Measurements from ENCODE around the gene CTU2. TPM values are rescaled to one million over a fixed set of nuclear protein-coding genes. Genes with fewer than 3 reads are reported as not detected.

CTU2 gene
- total RNA-seq, 2 experiments from 2014 or later: 46.1 to 48.1 TPM

DNA sequence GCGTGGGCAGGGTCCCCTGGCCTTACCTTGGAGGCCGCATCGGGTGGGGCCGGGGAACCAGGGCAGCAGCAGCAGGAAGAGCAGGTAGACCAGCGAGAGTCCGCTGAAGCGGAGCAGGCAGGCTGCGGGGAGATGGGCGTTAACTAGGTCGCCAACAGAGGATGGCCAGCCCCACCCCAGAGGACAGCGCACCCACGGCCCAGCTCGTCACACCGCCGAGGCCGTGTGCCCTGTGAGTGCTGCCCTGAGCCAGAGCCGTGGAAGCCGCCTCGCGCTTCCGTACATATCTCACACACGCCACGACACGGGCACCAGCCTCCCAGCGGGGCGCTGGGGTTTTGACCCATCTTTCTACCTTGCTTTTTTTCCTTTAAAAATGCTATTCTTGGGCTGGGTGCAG is 43.1 kb downstream of the CTU2 start:
- no peak for DNase-seq
- Mint-ChIP-seq H3K9me3 (no peaks in the 10 kb centered on the region), H3K27ac (no peak overlapping the region), H3K4me1 (ENCODE audit: low read depth) (peaks cover 22% of the 10 kb centered on the region), H3K27me3 (ENCODE audit: low read depth) (no peaks in the 10 kb centered on the region), H3K4me3 (no peak overlapping the region), H3K36me3 (ENCODE audit: low read depth) (no peaks in the 10 kb centered on the region)
- intact Hi-C loops (cut with micrococcal nuclease): no loop called here
- CTCF ChIA-PET: no interaction called here

DNA sequence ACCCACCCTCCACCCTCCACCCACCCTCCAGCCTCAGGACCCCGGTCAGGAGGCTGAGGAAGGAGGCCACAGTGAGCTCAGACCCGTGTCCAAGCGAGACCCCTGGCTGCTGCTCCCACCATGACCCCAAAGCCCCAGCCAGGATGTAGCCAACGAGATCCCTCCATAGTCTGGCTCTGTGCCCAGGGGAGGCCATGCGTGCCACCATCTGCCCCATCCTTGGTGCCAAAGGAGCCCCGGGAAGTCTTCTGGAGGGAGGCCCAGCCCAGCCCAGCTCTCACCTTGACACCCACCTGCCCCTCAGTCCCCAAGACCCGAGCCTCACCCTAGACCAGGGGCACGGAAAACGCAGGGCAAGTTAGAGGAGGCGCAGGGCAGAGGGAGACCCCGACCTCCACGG is 44.6 kb downstream of the CTU2 start:
- CTCF ChIA-PET: interaction anchor here (1.0 kb wide), 1 partner anchor 13 kb away, joined by 4 read pairs; no protein-coding TSS in a partner anchor
- no peak overlapping the region for H3K27ac Mint-ChIP-seq
- no peaks in the 10 kb centered on the region for H3K36me3 Mint-ChIP-seq (ENCODE audit: low read depth)

DNA sequence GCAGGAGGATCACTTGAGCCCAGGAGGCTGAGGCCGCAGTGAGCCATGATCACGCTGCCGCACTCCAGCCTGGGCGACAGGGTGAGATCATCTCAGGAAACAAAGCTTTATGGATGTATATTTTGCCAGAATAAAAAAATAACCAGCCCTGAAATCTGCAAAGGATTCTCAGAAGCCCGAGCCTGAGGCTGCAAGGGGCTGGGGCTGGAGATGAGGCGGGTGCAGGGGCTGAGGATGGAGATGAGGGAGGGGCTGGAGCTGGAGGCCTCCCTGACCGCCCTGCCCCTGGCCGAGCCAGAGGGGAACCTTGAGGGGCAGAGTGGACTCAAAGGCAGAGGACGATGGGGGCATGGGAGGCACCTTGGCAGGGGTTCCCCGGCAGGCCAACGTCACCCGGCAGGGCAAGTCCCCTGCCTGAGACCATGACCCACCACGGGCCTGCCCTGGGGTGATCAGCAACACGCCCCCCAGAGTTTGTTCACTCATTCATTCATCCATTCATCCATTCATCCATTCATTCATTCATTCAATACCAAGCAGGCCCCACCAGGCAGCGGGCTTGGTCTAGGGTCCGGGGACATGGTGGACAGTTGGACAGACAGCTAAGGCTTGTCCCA is 46.2 kb downstream of the CTU2 start:
- CTCF ChIA-PET: interaction anchor here (1.3 kb wide), 1 partner anchor 15 kb away, joined by 4 read pairs; no protein-coding TSS in a partner anchor
- H3K36me3 Mint-ChIP-seq (ENCODE audit: low read depth): no peaks in the 10 kb centered on the region
- intact Hi-C loops (cut with micrococcal nuclease): no loop called here
- DNase-seq: no peak
- H3K4me1 Mint-ChIP-seq (ENCODE audit: low read depth): peaks cover 2% of the 10 kb centered on the region
- H3K27me3 Mint-ChIP-seq (ENCODE audit: low read depth): no peaks in the 10 kb centered on the region
- H3K9me3 Mint-ChIP-seq: no peaks in the 10 kb centered on the region
- H3K27ac Mint-ChIP-seq: no peak overlapping the region
- no peak overlapping the region for H3K4me3 Mint-ChIP-seq

More for the DNA sequence above, 44.6 kb downstream of the CTU2 start:
- H3K27me3 Mint-ChIP-seq (ENCODE audit: low read depth): no peaks in the 10 kb centered on the region
- intact Hi-C loops (cut with micrococcal nuclease): no loop called here
- no peaks in the 10 kb centered on the region for H3K9me3 Mint-ChIP-seq
- peaks cover 13% of the 10 kb centered on the region for H3K4me1 Mint-ChIP-seq (ENCODE audit: low read depth)
- H3K4me3 Mint-ChIP-seq: no peak overlapping the region
- no peak for DNase-seq

DNA sequence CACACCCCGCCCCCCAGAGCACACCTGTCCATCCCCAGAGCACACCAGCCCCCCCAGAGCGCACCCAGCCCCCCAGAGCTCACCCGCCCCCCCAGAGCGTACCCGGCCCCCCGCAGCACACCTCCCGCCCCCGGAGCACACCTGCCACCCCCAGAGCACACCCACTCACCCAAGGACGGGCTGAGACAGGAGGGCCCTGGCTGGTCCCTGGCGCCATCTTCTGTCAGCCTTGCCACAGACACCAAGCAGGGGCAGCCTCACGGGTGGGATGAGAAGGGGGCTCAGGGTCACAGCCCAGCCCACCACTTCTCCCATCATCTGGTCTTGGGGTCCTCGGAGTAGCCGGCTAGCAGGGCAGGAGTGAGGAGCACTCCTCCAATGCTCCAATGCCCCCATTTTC is 46.9 kb downstream of the CTU2 start:
- no peak overlapping the region for H3K27ac Mint-ChIP-seq
- H3K36me3 Mint-ChIP-seq (ENCODE audit: low read depth): no peaks in the 10 kb centered on the region
- H3K4me3 Mint-ChIP-seq: no peak overlapping the region
- intact Hi-C loops (cut with micrococcal nuclease): no loop called here
- H3K4me1 Mint-ChIP-seq (ENCODE audit: low read depth): peaks cover 2% of the 10 kb centered on the region
- H3K27me3 Mint-ChIP-seq (ENCODE audit: low read depth): no peaks in the 10 kb centered on the region
- DNase-seq: no peak
- CTCF ChIA-PET: interaction anchor here (2.3 kb wide), 1 partner anchor 16 kb away, joined by 5 read pairs; no protein-coding TSS in a partner anchor
- H3K9me3 Mint-ChIP-seq: no peaks in the 10 kb centered on the region

DNA sequence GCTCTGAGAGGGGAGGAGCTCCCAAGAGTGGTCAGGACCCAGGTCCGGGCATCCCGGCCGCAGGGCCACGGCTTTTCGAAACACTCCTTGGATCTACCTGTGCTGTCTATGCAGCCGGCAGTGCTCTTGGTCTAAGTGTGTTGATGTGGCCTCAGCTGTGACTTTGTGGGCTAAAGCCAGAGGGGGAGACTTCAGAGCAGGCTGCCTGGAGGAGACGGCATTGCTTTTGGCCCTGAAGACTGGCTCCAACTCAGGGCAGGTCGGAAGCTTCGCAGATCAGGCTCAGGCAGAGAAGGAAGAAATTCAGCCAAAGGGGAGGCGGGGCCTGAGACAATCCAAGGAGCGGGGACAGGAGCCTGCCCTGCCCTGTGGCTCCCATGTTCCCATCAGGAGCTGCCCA is 47.3 kb downstream of the CTU2 start:
- CTCF ChIA-PET: interaction anchor here (0.6 to 2.3 kb wide), 3 partner anchors 8 to 22 kb away, joined by 3 to 7 read pairs (median 5); no protein-coding TSS in a partner anchor
- H3K36me3 Mint-ChIP-seq (ENCODE audit: low read depth): no peaks in the 10 kb centered on the region
- no peak overlapping the region for H3K4me3 Mint-ChIP-seq
- intact Hi-C loops (cut with micrococcal nuclease): no loop called here
- H3K27ac Mint-ChIP-seq: no peak overlapping the region
- no peak for DNase-seq
- H3K4me1 Mint-ChIP-seq (ENCODE audit: low read depth): peaks cover 3% of the 10 kb centered on the region
- H3K9me3 Mint-ChIP-seq: no peaks in the 10 kb centered on the region
- no peaks in the 10 kb centered on the region for H3K27me3 Mint-ChIP-seq (ENCODE audit: low read depth)

DNA sequence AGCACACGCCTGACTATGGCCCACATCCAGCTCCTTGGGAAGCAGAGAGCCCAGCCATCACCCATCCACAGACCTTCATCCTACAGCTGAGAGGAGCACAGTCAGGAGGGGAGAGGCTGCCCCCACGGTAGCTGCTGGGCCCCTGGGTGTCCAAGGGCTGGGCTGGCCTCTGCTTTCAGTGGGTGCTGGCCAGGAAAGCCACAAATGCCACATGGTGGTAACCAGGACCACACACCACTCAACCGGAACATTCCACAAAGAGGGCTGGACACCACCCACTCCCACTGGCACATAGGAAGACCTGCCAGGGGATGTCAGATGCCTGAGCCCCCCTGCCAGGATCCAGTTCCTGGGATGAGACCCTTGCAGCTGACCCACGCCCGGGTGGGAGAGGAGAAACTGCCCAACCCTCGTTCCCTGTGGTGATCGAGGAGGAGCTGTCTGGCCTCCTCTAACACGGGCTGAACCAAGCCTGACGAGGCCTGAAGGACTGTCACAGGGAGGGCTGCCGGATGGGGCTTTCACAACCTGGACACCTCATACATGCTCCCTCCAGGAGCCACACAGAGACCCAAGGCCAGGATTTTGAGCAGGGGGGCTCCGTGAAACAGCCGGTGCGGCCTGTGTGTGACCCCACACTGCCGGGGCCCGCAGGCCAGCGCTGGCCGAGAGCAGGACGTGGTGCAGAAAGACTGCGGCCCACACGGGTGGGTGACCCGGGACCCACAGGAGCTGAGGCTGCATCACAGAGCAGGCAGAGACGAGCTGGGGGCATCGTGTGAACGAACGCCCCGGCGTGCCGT is 48.0 kb downstream of the CTU2 start:
- Mint-ChIP-seq H3K4me1 (ENCODE audit: low read depth) (peaks cover 6% of the 10 kb centered on the region), H3K27ac (no peak overlapping the region), H3K27me3 (ENCODE audit: low read depth) (no peaks in the 10 kb centered on the region), H3K9me3 (no peaks in the 10 kb centered on the region), H3K4me3 (no peak overlapping the region), H3K36me3 (ENCODE audit: low read depth) (no peaks in the 10 kb centered on the region)
- CTCF ChIA-PET: interaction anchor here (0.6 to 2.3 kb wide), 3 partner anchors 9 to 22 kb away, joined by 3 to 7 read pairs (median 5); no protein-coding TSS in a partner anchor
- no peak for DNase-seq
- intact Hi-C loops (cut with micrococcal nuclease): no loop called here

DNA sequence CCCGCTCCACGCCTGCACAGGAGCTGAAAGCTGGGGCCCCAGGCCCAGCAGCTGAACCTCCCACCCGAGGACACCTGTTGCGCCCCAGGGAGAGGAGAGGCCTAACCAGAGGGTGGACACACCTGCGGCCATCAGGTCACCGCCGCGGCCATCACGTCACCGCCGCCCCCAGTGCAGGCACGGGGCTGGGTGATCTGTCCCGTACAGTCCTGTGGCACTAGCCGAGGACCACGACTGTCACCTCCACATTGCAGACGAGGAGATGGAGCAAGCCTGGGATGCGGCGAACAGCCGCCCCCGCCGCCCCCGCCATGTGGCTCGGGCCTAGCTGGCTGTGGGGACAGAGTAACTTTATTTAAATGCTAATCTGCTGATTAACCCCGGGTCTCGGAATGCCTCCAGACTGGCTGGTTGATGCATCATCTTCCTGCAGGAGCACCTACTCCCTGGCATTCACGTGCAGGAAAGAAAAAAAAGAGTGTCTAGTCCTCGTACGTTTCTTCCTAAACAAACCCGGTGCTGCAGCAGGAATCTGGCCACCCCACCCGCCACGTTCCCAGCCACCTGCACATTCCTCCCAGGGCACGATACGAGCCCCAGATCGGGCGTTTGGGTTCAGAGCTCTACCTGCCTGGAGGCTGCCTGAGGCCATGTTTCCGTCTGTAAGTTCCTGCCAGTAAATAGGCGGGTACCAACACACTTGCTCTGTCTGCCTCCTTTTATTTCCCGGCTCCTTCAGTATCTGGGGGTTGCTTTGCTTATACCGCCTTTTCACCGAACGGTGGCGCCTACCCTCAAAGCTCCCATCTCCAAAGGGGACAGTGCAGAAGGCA is 48.8 kb downstream of the CTU2 start:
- CTCF ChIA-PET: interaction anchor here (0.8 to 2.3 kb wide), 3 partner anchors 10 to 25 kb away, joined by 3 to 7 read pairs (median 5); no protein-coding TSS in a partner anchor
- Mint-ChIP-seq H3K4me3 (no peak overlapping the region), H3K9me3 (no peaks in the 10 kb centered on the region), H3K4me1 (ENCODE audit: low read depth) (peaks cover 9% of the 10 kb centered on the region), H3K27me3 (ENCODE audit: low read depth) (no peaks in the 10 kb centered on the region), H3K27ac (no peak overlapping the region), H3K36me3 (ENCODE audit: low read depth) (no peaks in the 10 kb centered on the region)
- DNase-seq: no peak
- intact Hi-C loops (cut with micrococcal nuclease): no loop called here

DNA sequence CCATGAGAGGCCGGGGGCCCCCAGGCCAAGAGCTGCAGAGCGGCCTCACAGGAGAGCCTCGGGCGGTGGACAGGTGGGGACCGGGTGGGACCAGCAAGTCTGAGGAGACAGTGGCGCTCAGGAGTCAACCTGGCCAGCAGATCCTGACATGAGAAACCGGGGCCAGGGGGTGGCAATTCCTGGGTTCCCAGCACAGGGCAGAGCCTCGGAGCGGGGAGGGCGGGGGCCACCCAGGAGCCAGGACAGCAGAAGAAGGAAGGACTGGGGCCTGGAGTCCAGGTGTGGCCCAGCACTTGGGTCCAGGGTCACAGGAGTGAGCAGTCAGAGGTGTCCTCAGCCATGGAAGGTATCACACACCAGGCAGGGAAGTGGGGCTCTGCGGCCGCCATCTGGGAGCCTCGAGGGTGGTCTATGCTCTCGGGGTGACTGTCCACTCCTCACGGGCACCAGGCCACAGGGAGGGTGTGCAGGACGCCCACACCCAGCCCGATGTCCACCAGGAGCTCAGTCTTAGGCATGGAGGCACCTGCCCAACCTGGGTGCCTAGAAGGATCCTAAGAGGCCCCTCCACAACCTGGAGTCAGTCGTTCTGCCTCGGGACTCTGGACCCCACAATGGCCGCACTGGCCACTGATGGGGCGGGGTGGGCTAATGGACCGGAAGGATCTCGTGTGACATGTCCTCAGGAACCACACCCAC is 49.6 kb downstream of the CTU2 start:
- Mint-ChIP-seq H3K36me3 (ENCODE audit: low read depth) (no peaks in the 10 kb centered on the region), H3K27ac (no peak overlapping the region), H3K4me1 (ENCODE audit: low read depth) (peaks cover 11% of the 10 kb centered on the region), H3K9me3 (no peaks in the 10 kb centered on the region), H3K27me3 (ENCODE audit: low read depth) (no peaks in the 10 kb centered on the region), H3K4me3 (no peak overlapping the region)
- intact Hi-C loops (cut with micrococcal nuclease): no loop called here
- DNase-seq: no peak
- CTCF ChIA-PET: interaction anchor here (0.8 to 2.2 kb wide), 3 partner anchors 10 to 24 kb away, joined by 3 to 7 read pairs (median 3); no protein-coding TSS in a partner anchor

DNA sequence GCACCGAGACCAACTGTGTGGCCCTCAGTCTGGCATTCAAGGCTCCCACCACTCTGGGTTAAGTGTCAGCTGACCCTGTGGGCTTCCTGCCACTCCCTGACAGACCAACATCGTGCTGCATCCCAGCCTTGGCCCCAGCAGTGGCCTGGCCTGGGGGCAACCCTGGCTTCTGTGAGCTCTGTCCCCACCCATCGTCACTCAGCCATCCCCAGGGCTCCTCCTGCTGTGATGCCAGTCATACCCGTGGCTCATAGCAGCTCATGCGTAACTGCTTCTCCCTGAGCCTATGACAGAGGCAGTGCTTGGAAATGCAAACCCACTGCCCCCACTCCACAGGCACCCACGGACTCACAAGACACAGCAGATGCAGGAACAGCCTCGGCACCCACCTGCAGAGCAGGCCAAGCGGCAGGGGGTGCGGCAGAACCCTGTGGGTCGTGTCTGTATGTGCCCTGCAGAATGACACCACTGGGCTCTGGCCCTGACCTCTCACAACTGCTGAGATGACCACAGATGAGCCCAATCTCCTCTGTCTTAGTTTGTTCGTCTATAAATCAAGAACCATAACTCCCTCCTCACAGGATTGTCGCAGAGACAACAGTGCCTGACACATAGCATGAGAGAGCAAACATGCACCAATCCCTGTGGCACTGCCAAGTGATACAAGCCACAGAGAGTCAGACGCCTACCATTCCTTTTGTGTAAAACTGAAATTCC is 52.1 kb downstream of the CTU2 start:
- no peak overlapping the region for H3K27ac Mint-ChIP-seq
- H3K36me3 Mint-ChIP-seq (ENCODE audit: low read depth): peaks cover 1% of the 10 kb centered on the region
- H3K9me3 Mint-ChIP-seq: no peaks in the 10 kb centered on the region
- no peak for DNase-seq
- H3K27me3 Mint-ChIP-seq (ENCODE audit: low read depth): no peaks in the 10 kb centered on the region
- H3K4me3 Mint-ChIP-seq: no peak overlapping the region
- intact Hi-C loops (cut with micrococcal nuclease): no loop called here
- peaks cover 11% of the 10 kb centered on the region for H3K4me1 Mint-ChIP-seq (ENCODE audit: low read depth)
- CTCF ChIA-PET: interaction anchor here (0.5 to 1.3 kb wide), 4 partner anchors 14 to 944 kb away, joined by 4 to 6 read pairs (median 5); no protein-coding TSS in a partner anchor

DNA sequence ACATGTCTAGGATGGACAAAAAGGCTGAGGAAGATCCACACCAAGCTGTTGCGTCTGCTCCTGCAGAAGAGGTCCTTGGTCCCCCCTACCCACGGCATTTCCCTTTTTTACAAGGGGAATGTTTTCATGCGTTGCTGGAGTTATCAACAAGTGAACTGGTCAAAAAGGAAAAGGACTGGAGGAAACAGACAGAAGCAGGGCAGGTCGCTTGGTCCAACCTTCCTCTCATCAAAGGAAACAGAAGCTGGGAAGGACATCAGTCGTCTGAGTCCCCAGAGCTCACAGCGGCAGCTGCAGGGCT is 52.6 kb downstream of the CTU2 start:
- Mint-ChIP-seq H3K27me3 (ENCODE audit: low read depth) (no peaks in the 10 kb centered on the region), H3K27ac (no peak overlapping the region), H3K36me3 (ENCODE audit: low read depth) (peaks cover 1% of the 10 kb centered on the region), H3K9me3 (no peaks in the 10 kb centered on the region), H3K4me3 (no peak overlapping the region), H3K4me1 (ENCODE audit: low read depth) (peaks cover 11% of the 10 kb centered on the region)
- CTCF ChIA-PET: interaction anchor here (1.1 to 1.3 kb wide), 3 partner anchors 14 to 38 kb away, joined by 4 to 6 read pairs (median 4); no protein-coding TSS in a partner anchor
- DNase-seq: no peak
- intact Hi-C loops (cut with micrococcal nuclease): no loop called here

DNA sequence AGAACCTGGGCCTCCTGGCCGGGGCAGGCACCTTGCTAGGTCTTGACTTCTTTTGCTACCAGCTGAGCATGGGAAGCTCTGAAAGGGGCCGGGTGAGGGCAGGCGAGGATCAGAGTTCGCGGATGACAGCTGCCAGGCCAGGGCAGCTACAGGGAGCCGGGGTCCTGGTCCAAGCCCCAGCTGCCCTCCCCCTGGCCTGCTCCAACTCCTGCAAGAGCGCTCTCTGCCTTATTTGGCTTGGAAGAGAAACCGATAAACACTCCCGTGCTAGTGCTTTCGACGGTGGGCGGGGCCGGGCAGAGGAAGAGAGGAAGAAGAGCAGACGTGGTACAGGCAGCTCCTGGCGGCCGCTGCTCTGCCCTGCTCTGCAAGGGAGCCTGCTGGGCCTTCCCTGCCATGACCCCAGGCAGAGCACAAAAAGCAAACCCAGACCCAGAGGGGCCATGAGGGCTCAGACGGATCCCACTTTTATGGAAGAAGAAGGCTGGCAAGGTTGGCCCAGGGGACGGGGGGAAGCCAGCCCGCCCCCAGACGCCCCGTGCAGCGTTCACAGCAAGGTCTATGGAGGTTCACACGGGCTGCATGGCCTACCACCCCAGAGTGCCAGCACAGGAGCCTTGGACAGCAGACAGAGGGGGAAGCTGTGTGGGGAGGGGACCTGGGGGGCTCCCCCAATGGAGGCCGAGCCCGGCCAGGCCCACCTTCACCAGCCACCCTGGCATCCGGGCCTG is 53.1 kb downstream of the CTU2 start:
- intact Hi-C loops (cut with micrococcal nuclease): no loop called here
- H3K4me1 Mint-ChIP-seq (ENCODE audit: low read depth): peaks cover 11% of the 10 kb centered on the region
- peak; percentile 60 for DNase-seq
- no peaks in the 10 kb centered on the region for H3K27me3 Mint-ChIP-seq (ENCODE audit: low read depth)
- CTCF ChIA-PET: interaction anchor here (1.1 to 1.3 kb wide), 3 partner anchors 15 to 37 kb away, joined by 4 to 6 read pairs (median 4); no protein-coding TSS in a partner anchor
- H3K36me3 Mint-ChIP-seq (ENCODE audit: low read depth): peaks cover 1% of the 10 kb centered on the region
- H3K9me3 Mint-ChIP-seq: no peaks in the 10 kb centered on the region
- H3K27ac Mint-ChIP-seq: no peak overlapping the region
- no peak overlapping the region for H3K4me3 Mint-ChIP-seq
